ENCODE measurements around the gene TTN. TPM values are rescaled to one million over a fixed set of nuclear protein-coding genes. Genes with fewer than 3 reads are reported as not detected.
"Not testable (repeated sequence)": the region's sequence is repeated elsewhere in the genome, so short reads cannot be mapped to it uniquely, and the experiment has no call there.

Gene TTN
- total RNA-seq, 1 experiment from 2014 or later, result 1.1 TPM

GRCh38 chr2:178674122-178674521, 133.1 kb downstream of the TTN start:
- ATAC-seq, result peak; percentile 40; the same call in 1 of the 2 replicates
- H3K9me2 ChIP-seq (replicated peaks; ENCODE audit: low read length), result no peaks in the 10 kb centered on the region
- H2AFZ ChIP-seq (ENCODE audit: low read length), result no peak overlapping the region
- TF ChIP-seq EZH2 (IDR thresholded peaks at IDR 0.05; ENCODE audit: low read length, unreplicated experiment), result no peak
- TF ChIP-seq CTCF (conservative IDR thresholded peaks at IDR 0.05; ENCODE audit: low read depth, low read length), result peak; percentile 55
- H3F3A ChIP-seq (ENCODE audit: low read length, unreplicated experiment), result no peaks in the 10 kb centered on the region
- CTCF ChIA-PET, result interaction anchor here (0.7 kb wide), 1 partner anchor 27 kb away, joined by 5 read pairs; no protein-coding TSS in a partner anchor
- no peak overlapping the region for H3K4me2 ChIP-seq (ENCODE audit: low read length)
- intact Hi-C loops (cut with micrococcal nuclease), result no loop called here
- no peaks in the 10 kb centered on the region for H3K9me3 ChIP-seq (ENCODE audit: low read length)
- no TSS peak for BruUV-seq (replicated peaks)
- no peaks in the 10 kb centered on the region for H3K79me2 ChIP-seq (ENCODE audit: low read length)
- H3K27me3 ChIP-seq (ENCODE audit: low read length), result peaks cover 34% of the 10 kb centered on the region
- POLR2A ChIA-PET (ENCODE audit: unreplicated experiment), result no interaction called here
- H3K9ac ChIP-seq (ENCODE audit: low read length), result no peak overlapping the region
- no peak overlapping the region for H3K27ac ChIP-seq (ENCODE audit: low read length)
- H3K4me1 ChIP-seq (ENCODE audit: insufficient read depth, low read length), result no peaks in the 10 kb centered on the region
- peak; percentile 52 for DNase-seq
- no peak overlapping the region for H3K4me3 ChIP-seq (ENCODE audit: low read length)
- H3K36me3 ChIP-seq (ENCODE audit: low read depth, low read length), result no peaks in the 10 kb centered on the region
- no peaks in the 10 kb centered on the region for H4K20me1 ChIP-seq (ENCODE audit: low read length)

GRCh38 chr2:178666458-178666857, 140.8 kb downstream of the TTN start:
- Histone ChIP-seq H3K36me3 (ENCODE audit: low read depth, low read length) (no peaks in the 10 kb centered on the region), H3K9me2 (replicated peaks; ENCODE audit: low read length) (no peaks in the 10 kb centered on the region), H2AFZ (ENCODE audit: low read length) (no peak overlapping the region), H3F3A (ENCODE audit: low read length, unreplicated experiment) (no peaks in the 10 kb centered on the region), H3K27ac (ENCODE audit: low read length) (no peak overlapping the region), H3K79me2 (ENCODE audit: low read length) (no peaks in the 10 kb centered on the region), H3K27me3 (ENCODE audit: low read length) (peaks cover 49% of the 10 kb centered on the region), H3K9ac (ENCODE audit: low read length) (no peak overlapping the region), H3K4me3 (ENCODE audit: low read length) (no peak overlapping the region), H3K4me2 (ENCODE audit: low read length) (no peak overlapping the region), H3K9me3 (ENCODE audit: low read length) (no peaks in the 10 kb centered on the region), H3K4me1 (ENCODE audit: insufficient read depth, low read length) (no peaks in the 10 kb centered on the region), H4K20me1 (ENCODE audit: low read length) (no peaks in the 10 kb centered on the region)
- DNase-seq, result peak; percentile 16
- ATAC-seq, result peak; percentile 40; the same call in 1 of the 2 replicates
- CTCF ChIA-PET, result no interaction called here
- TF ChIP-seq EZH2phosphoT487 (IDR thresholded peaks at IDR 0.05; ENCODE audit: borderline replicate concordance, low read length), result no peak
- TF ChIP-seq CTCF (conservative IDR thresholded peaks at IDR 0.05; ENCODE audit: low read depth, low read length), result no peak
- no peak for TF ChIP-seq EZH2 (IDR thresholded peaks at IDR 0.05; ENCODE audit: low read length, unreplicated experiment)
- BruUV-seq (replicated peaks), result no TSS peak
- intact Hi-C loops (cut with micrococcal nuclease), result no loop called here
- POLR2A ChIA-PET (ENCODE audit: unreplicated experiment), result interaction anchor here (0.7 kb wide), 1 partner anchor 757 kb away, joined by 4 read pairs; no protein-coding TSS in a partner anchor

GRCh38 chr2:178658480-178658879, 148.7 kb downstream of the TTN start:
- CTCF ChIA-PET; DNase-seq; H3K4me3 ChIP-seq (ENCODE audit: low read length); intact Hi-C loops (cut with micrococcal nuclease); H3F3A ChIP-seq (ENCODE audit: low read length, unreplicated experiment); H3K9me2 ChIP-seq (replicated peaks; ENCODE audit: low read length); H3K9ac ChIP-seq (ENCODE audit: low read length); BruUV-seq (replicated peaks); H3K79me2 ChIP-seq (ENCODE audit: low read length); H3K27me3 ChIP-seq (ENCODE audit: low read length); H3K27ac ChIP-seq (ENCODE audit: low read length); H3K4me1 ChIP-seq (ENCODE audit: insufficient read depth, low read length); H3K36me3 ChIP-seq (ENCODE audit: low read depth, low read length); H3K9me3 ChIP-seq (ENCODE audit: low read length); H4K20me1 ChIP-seq (ENCODE audit: low read length); ATAC-seq; H2AFZ ChIP-seq (ENCODE audit: low read length); POLR2A ChIA-PET (ENCODE audit: unreplicated experiment); H3K4me2 ChIP-seq (ENCODE audit: low read length): not testable (repeated sequence)

Measured in PC-3 (cell line).